GM12892 (cell line): Measurements from ENCODE around the gene LGALS9.

Experiments used
- POLR2A ChIP-seq: IDR thresholded peaks from 2 replicates; pipeline ENCODE4 v1.6.1; 2011; ENCODE audit warnings: low read depth, low read length, control low read depth
- POLR2AphosphoS5 ChIP-seq: IDR thresholded peaks from 2 replicates; pipeline ENCODE4 v1.6.1; 2011; ENCODE audit warnings: low read depth, low read length, control low read depth
- TAF1 ChIP-seq: IDR thresholded peaks from 2 replicates; pipeline ENCODE4 v1.6.1; 2011; ENCODE audit warnings: low read depth, mild to moderate bottlenecking, control low read depth, low read length, borderline replicate concordance

DNA sequence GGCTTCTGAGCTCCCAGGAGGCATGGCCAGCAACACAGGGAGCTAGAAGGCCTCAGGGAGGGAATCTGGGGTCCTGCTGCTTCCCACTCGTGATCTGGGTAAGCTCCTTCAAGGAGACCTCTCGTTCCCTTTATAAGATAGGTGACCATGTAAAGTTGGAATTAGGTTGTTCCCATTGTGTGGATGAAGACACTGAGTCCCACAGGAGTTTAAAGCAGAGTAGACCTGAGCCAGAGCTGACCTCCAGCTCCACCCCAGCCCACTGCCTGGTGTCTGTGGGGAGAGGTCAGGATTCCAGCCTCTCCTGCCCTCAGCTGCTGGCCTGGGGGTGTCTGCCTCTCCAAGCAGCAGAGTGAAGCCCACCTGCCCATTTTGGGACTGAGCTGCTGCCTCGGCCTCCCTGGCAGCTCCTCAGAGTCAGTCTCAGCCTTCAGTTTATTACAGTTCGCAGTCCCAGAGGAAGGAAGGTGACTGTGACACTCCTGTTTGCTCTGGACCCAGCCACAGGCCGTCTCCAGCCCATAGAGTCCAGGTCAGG lies 33.1 kb upstream of the LGALS9 start:
- TF ChIP-seq POLR2A (no peak), TAF1 (no peak), POLR2AphosphoS5 (no peak)
